Measurements from ENCODE around the gene DENND6A.

GRCh38 chr3:57647292-57647940, 45.5 kb downstream of the DENND6A start:
- TF ChIP-seq, protein P1, sequence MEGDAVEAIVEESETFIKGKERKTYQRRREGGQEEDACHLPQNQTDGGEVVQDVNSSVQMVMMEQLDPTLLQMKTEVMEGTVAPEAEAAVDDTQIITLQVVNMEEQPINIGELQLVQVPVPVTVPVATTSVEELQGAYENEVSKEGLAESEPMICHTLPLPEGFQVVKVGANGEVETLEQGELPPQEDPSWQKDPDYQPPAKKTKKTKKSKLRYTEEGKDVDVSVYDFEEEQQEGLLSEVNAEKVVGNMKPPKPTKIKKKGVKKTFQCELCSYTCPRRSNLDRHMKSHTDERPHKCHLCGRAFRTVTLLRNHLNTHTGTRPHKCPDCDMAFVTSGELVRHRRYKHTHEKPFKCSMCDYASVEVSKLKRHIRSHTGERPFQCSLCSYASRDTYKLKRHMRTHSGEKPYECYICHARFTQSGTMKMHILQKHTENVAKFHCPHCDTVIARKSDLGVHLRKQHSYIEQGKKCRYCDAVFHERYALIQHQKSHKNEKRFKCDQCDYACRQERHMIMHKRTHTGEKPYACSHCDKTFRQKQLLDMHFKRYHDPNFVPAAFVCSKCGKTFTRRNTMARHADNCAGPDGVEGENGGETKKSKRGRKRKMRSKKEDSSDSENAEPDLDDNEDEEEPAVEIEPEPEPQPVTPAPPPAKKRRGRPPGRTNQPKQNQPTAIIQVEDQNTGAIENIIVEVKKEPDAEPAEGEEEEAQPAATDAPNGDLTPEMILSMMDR (IDR thresholded peaks at IDR 0.05), result no peak
- TF ChIP-seq POLR2A (IDR thresholded peaks at IDR 0.05), result no peak

All from Peyer's patch (tissue), 4 donors.